WERI-Rb-1 (cell line): Measurements from ENCODE around the gene CCS.
"Not testable (repeated sequence)": the region's sequence is repeated elsewhere in the genome, so short reads cannot be mapped to it uniquely, and the experiment has no call there.

Experiments used
- DNase-seq: peaks from one replicate; pipeline ENCODE4 v3.0.0-alpha.2; 2020
- H3K27ac ChIP-seq: fragments of 250-450 bp; sonication (Bioruptor Pico); 2 replicates; pipeline ENCODE4 v1.5.1; 2020; ENCODE audit warnings: mild to moderate bottlenecking, moderate library complexity
- H3K27me3 ChIP-seq: fragments of 250-450 bp; sonication (Bioruptor Pico); 2 replicates; pipeline ENCODE4 v1.5.1; 2021; ENCODE audit warnings: mild to moderate bottlenecking, low read depth, moderate library complexity; ENCODE audit not compliant: insufficient read depth, severe bottlenecking
- H3K36me3 ChIP-seq: fragments of 250-450 bp; sonication (Bioruptor Pico); 2 replicates; pipeline ENCODE4 v1.5.1; 2020; ENCODE audit warnings: mild to moderate bottlenecking, moderate library complexity
- H3K4me3 ChIP-seq: 2 replicates; pipeline ENCODE4 v1.5.1; 2011; ENCODE audit warnings: low read depth, mild to moderate bottlenecking, control low read depth, low read length
- H3K9me3 ChIP-seq: fragments of 250-450 bp; sonication (Bioruptor Pico); 2 replicates; pipeline ENCODE4 v1.5.1; 2021; ENCODE audit warnings: mild to moderate bottlenecking, moderate library complexity; ENCODE audit not compliant: severe bottlenecking
- CTCF ChIP-seq: IDR thresholded peaks from 2 replicates; pipeline ENCODE4 v1.5.1; 2011; ENCODE audit warnings: low read depth, mild to moderate bottlenecking, control low read depth, inconsistent platforms, low read length

CCS gene

DNA sequence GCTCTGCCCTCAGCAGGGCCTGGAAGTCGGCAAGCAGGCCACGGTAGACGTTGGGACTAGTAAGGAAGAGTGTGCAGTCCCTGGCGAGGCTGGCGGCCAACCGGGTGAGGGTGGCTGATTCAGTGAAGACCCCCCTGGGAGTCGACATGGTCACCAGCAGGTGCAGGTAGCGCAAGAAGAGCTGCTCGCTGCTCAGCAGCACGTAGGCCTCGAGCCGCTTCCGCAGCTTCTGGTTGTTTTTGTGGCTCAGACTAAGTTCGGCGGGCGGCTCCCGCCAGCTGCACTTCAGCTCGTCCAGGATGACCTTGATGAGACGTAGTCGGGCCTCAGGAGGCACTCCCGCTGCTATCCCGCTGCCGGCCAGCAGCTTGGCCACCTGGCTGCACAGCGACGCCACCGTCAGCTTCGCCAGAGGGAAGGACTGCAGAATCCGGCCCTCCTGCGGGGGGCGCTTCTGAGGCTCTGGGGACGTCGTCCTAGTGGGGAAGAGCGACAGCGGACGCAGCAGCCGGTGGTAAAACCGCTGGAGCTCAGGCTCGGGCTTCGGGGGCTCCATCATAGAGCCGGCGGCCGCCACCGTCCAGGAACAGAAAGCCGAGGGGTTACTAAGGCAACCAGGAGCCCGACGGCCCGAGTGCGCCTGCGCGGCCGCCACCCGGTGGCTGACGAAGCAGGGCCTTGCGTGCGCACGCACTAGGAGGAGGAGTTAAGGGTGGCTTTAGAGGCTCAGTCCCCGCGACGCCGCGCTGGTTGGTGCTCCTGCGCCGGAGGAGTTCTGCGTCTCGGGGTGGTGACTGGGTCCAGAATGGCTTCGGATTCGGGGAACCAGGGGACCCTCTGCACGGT is at the start of gene CCS, which contains the start of gene CCDC87:
TSS of gene CCS (plus strand) at position 729 of the 846 bp plus-strand sequence. CDS start at position 806, 77 bp downstream.
TSS of gene CCDC87 (minus strand) at position 607 of the 846 bp plus-strand sequence. CDS start at position 559, 48 bp downstream.
- Histone ChIP-seq H3K27ac (no peak within 1 kb of the TSS), H3K4me3 (no peak within 1 kb of the TSS), H3K9me3 (peaks cover 34% of the 10 kb centered on the region), H3K27me3 (no peaks in the 10 kb centered on the region), H3K36me3 (no peaks in the 10 kb centered on the region)
- DNase-seq = no peak
- no peak for TF ChIP-seq CTCF

GRCh38 chr11:66543263-66544107 is 49.5 kb upstream of the CCS start:
- no peaks in the 10 kb centered on the region for H3K27me3 ChIP-seq
- peak overlapping the region; percentile 33 for H3K27ac ChIP-seq
- H3K36me3 ChIP-seq = no peaks in the 10 kb centered on the region
- peak; percentile 89 for DNase-seq
- H3K4me3 ChIP-seq = no peak overlapping the region
- no peaks in the 10 kb centered on the region for H3K9me3 ChIP-seq
- peak; percentile 99 for TF ChIP-seq CTCF

- peak overlapping the region; percentile 77 for H3K4me3 ChIP-seq
- not testable (repeated sequence) for H3K27ac ChIP-seq, H3K36me3 ChIP-seq, H3K9me3 ChIP-seq, DNase-seq, H3K27me3 ChIP-seq
Observed at GRCh38 chr11:66544952-66545351, 48.0 kb upstream of the CCS start.

DNA sequence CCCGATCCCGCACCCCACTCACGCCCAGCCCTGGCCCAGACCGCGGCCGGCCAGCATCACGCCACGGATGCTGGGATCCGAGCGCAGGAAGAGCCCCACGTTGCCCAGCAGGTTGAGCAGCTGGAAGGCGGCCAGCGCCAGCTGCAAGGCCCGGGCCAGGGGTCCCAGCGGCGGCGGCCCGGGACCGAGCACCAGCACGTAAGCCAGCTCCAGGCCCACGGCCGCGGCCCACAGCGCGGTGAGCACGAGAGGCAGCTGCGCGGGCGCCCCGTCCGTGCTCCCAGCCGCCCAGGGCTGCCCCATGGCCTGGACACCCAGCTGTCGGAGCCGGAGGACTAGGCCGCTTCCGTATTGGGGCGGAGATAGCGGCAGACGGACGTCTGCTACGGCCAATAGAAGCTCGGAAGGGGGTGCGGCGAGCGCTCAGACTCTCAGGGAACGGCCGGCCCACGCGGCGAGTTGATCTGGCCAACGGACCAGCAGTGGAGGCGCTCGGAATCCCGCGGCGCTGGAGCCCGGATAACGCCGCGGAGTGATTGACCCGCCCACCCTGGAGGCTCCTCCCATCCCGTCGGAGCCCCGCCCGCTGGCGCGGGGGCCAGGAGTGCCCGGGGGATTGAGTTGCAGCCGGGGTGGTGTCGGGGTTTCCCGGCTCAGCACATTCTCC is 47.2 kb upstream of the CCS start, which contains the start of gene ZDHHC24:
TSS of gene ZDHHC24 (minus strand) at position 348 of the 667 bp plus-strand sequence. CDS start at position 303, 45 bp downstream.
- no peaks in the 10 kb centered on the region for H3K36me3 ChIP-seq
- no peaks in the 10 kb centered on the region for H3K9me3 ChIP-seq
- peak within 1 kb of the TSS; percentile 77 for H3K4me3 ChIP-seq
- DNase-seq = peak; percentile 97
- H3K27ac ChIP-seq = peak within 1 kb of the TSS; percentile 68
- no peaks in the 10 kb centered on the region for H3K27me3 ChIP-seq
- TF ChIP-seq CTCF = no peak

GRCh38 chr11:66546368-66546965 is 46.5 kb upstream of the CCS start, which contains the start of gene ACTN3:
ACTN3 (plus strand) TSS chr11:66546903; CDS start chr11:66546938, 35 bp downstream.
- Histone ChIP-seq H3K9me3 (no peaks in the 10 kb centered on the region), H3K4me3 (peak within 1 kb of the TSS; percentile 77), H3K27ac (peak within 1 kb of the TSS; percentile 68), H3K36me3 (no peaks in the 10 kb centered on the region), H3K27me3 (no peaks in the 10 kb centered on the region)
- no peak for TF ChIP-seq CTCF
- no peak for DNase-seq
